ENCODE measurements around the gene CYTH4.

DNA sequence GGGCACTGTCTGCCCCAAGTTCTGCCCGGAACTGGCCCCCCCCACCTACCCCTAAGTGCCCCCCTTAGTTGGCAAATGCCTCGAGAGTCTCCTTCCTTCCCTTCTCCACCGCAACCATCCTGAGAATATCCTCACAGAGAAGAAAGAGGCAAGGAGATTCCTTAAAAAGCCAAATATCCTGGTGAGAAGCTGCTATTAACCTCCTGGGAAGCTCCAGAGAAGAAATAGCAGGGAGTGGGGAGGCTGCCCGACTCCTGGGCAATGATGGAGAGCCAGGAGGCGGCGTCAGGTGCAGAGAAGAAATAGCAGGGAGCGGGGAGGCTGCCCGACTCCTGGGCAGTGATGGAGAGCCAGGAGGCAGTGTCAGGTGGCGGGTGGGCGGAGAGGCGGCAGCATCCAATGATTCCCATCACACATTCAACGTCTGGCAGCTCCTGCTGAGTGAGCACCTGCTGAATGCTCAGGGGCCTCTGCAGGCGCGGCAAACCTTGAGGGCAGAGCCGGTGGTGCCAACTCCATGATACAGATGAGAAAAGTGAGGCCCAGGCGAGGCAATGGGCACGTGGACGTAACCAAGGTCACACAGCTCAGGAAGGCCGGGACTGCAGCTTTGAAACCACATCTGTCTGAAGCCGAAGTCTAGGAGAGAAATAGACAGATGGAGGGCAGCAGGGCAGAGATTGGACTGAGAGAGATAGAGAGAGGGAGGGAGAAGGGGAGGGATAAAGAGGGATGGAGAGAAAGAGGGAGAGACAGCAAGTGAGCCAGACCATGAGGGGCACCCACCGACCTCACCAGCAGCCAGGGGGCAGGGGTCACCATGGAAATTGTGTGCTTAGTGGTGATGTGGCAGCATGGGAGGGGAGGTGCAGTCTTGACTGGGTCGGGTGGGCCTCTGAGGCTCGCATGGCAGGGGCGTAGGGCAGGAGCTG is 58.3 kb downstream of the CYTH4 start:
- TF ChIP-seq, protein P1, sequence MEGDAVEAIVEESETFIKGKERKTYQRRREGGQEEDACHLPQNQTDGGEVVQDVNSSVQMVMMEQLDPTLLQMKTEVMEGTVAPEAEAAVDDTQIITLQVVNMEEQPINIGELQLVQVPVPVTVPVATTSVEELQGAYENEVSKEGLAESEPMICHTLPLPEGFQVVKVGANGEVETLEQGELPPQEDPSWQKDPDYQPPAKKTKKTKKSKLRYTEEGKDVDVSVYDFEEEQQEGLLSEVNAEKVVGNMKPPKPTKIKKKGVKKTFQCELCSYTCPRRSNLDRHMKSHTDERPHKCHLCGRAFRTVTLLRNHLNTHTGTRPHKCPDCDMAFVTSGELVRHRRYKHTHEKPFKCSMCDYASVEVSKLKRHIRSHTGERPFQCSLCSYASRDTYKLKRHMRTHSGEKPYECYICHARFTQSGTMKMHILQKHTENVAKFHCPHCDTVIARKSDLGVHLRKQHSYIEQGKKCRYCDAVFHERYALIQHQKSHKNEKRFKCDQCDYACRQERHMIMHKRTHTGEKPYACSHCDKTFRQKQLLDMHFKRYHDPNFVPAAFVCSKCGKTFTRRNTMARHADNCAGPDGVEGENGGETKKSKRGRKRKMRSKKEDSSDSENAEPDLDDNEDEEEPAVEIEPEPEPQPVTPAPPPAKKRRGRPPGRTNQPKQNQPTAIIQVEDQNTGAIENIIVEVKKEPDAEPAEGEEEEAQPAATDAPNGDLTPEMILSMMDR (conservative IDR thresholded peaks at IDR 0.05) = no peak
- TF ChIP-seq EZH2 (IDR thresholded peaks at IDR 0.05; ENCODE audit: low read depth) = no peak
